CD1c-positive myeloid dendritic cell (primary cell): ENCODE results near the gene GMNN.
"Not testable (repeated sequence)": the region's sequence is repeated elsewhere in the genome, so short reads cannot be mapped to it uniquely, and the experiment has no call there.

Experiments used
- DNase-seq: peaks from one replicate; pipeline ENCODE4 v3.0.0-alpha.2; 2016; ENCODE audit errors: extremely low spot score

GMNN gene

GRCh38 chr6:24761851-24762250 is 12.9 kb upstream of the GMNN start:
- no peak for DNase-seq

GRCh38 chr6:24763578-24763977 is 11.2 kb upstream of the GMNN start:
- DNase-seq, result no peak

- not testable (repeated sequence) for DNase-seq
Observed at GRCh38 chr6:24764833-24765828, 9.6 kb upstream of the GMNN start.

GRCh38 chr6:24765968-24766367 is 8.8 kb upstream of the GMNN start:
- DNase-seq, result not testable (repeated sequence)

GRCh38 chr6:24766680-24767462 is 7.9 kb upstream of the GMNN start:
- DNase-seq, result peak; percentile 79

GRCh38 chr6:24768361-24768760 is 6.4 kb upstream of the GMNN start:
- no peak for DNase-seq

GRCh38 chr6:24775520-24776058 is 852 bp downstream of the GMNN start:
- peak; percentile 27 for DNase-seq

GRCh38 chr6:24777227-24777626 is 2.5 kb downstream of the GMNN start:
- no peak for DNase-seq

GRCh38 chr6:24778121-24778520 is 3.4 kb downstream of the GMNN start:
- DNase-seq, result no peak

- DNase-seq, result no peak
Observed at GRCh38 chr6:24778878-24779277, 4.1 kb downstream of the GMNN start.

GRCh38 chr6:24779416-24780016 is 4.8 kb downstream of the GMNN start:
- DNase-seq, result no peak

- DNase-seq, result no peak
Observed at GRCh38 chr6:24780206-24780605, 5.5 kb downstream of the GMNN start.

- no peak for DNase-seq
Observed at GRCh38 chr6:24788031-24788665, 13.4 kb downstream of the GMNN start.

- no peak for DNase-seq
Observed at GRCh38 chr6:24795106-24795505, 20.4 kb downstream of the GMNN start.

- no peak for DNase-seq
Observed at GRCh38 chr6:24796616-24797290, 22.0 kb downstream of the GMNN start.

- DNase-seq, result no peak
Observed at GRCh38 chr6:24797596-24798216, 23.0 kb downstream of the GMNN start.

- no peak for DNase-seq
Observed at GRCh38 chr6:24798740-24799540, 24.2 kb downstream of the GMNN start, which contains the start of gene ARMH2. Gene ARMH2, minus strand, starts transcription at chr6:24798917. Its CDS starts 60 bp downstream, at chr6:24798857.

GRCh38 chr6:24799541-24799915 is 24.8 kb downstream of the GMNN start:
- DNase-seq, result no peak

- DNase-seq, result no peak
Observed at GRCh38 chr6:24802271-24803059, 27.7 kb downstream of the GMNN start.
